Measurements from ENCODE around the gene LINC00237.
A peak's percentile ranks its signal among the peaks of the same experiment; 100 is the strongest.

Gene LINC00237

GRCh38 chr20:21125072-21125848, 19.1 kb upstream of the LINC00237 start:
- DNase-seq (ENCODE audit: low spot score): peak; percentile 89

GRCh38 chr20:21124190-21124589, 18.0 kb upstream of the LINC00237 start:
- no peak for DNase-seq (ENCODE audit: low spot score)

- DNase-seq (ENCODE audit: low spot score): no peak
These were observed 12.6 kb upstream of the LINC00237 start for GRCh38 chr20:21118782-21119181.

- no peak for DNase-seq (ENCODE audit: low spot score)
These were observed 12.0 kb upstream of the LINC00237 start for GRCh38 chr20:21118138-21118537.

GRCh38 chr20:21117521-21117920, 11.4 kb upstream of the LINC00237 start:
- no peak for DNase-seq (ENCODE audit: low spot score)

GRCh38 chr20:21114584-21114983, 8.4 kb upstream of the LINC00237 start:
- DNase-seq (ENCODE audit: low spot score): no peak

GRCh38 chr20:21113697-21114096, 7.5 kb upstream of the LINC00237 start:
- no peak for DNase-seq (ENCODE audit: low spot score)

GRCh38 chr20:21111416-21111815, 5.3 kb upstream of the LINC00237 start:
- DNase-seq (ENCODE audit: low spot score): no peak

GRCh38 chr20:21110811-21111210, 4.7 kb upstream of the LINC00237 start:
- DNase-seq (ENCODE audit: low spot score): no peak

- DNase-seq (ENCODE audit: low spot score): peak; percentile 41
These were observed 3.0 kb upstream of the LINC00237 start for GRCh38 chr20:21109144-21109543.

- no peak for DNase-seq (ENCODE audit: low spot score)
These were observed 558 bp downstream of the LINC00237 start for GRCh38 chr20:21105429-21106170.

- DNase-seq (ENCODE audit: low spot score): no peak
These were observed 1.2 kb downstream of the LINC00237 start for GRCh38 chr20:21104921-21105320.

- DNase-seq (ENCODE audit: low spot score): no peak
These were observed 1.7 kb downstream of the LINC00237 start for GRCh38 chr20:21104466-21104761.

- no peak for DNase-seq (ENCODE audit: low spot score)
These were observed 2.3 kb downstream of the LINC00237 start for GRCh38 chr20:21103582-21104465.

GRCh38 chr20:21102603-21103311, 3.4 kb downstream of the LINC00237 start:
- no peak for DNase-seq (ENCODE audit: low spot score)

- DNase-seq (ENCODE audit: low spot score): no peak
These were observed 4.1 kb downstream of the LINC00237 start for GRCh38 chr20:21101932-21102575.

GRCh38 chr20:21101453-21101931, 4.7 kb downstream of the LINC00237 start:
- no peak for DNase-seq (ENCODE audit: low spot score)

GRCh38 chr20:21100578-21101452, 5.3 kb downstream of the LINC00237 start:
- DNase-seq (ENCODE audit: low spot score): peak; percentile 20

GRCh38 chr20:21099751-21100577, 6.2 kb downstream of the LINC00237 start:
- peak; percentile 52 for DNase-seq (ENCODE audit: low spot score)
